Fibroblast of mammary gland (primary cell): ENCODE data around the gene PTPRE.

ENCODE experiments used
- DNase-seq: peaks from one replicate; pipeline ENCODE4 v3.0.0-alpha.2; 2010; ENCODE audit warnings: low read depth
- H3K4me3 ChIP-seq: 2 replicates; pipeline ENCODE4 v1.5.1; 2011; ENCODE audit warnings: low read depth, mild to moderate bottlenecking, low read length, moderate library complexity; ENCODE audit not compliant: control insufficient read depth
- TF ChIP-seq, protein P1 (sequence below): conservative IDR thresholded peaks from 2 replicates; pipeline ENCODE4 v1.5.1; 2011; ENCODE audit warnings: low read depth, low read length, inconsistent platforms; ENCODE audit not compliant: control insufficient read depth, insufficient read depth

The PTPRE gene

GRCh38 chr10:127897177-127897576, 9.7 kb upstream of the PTPRE start:
- TF ChIP-seq, protein P1, sequence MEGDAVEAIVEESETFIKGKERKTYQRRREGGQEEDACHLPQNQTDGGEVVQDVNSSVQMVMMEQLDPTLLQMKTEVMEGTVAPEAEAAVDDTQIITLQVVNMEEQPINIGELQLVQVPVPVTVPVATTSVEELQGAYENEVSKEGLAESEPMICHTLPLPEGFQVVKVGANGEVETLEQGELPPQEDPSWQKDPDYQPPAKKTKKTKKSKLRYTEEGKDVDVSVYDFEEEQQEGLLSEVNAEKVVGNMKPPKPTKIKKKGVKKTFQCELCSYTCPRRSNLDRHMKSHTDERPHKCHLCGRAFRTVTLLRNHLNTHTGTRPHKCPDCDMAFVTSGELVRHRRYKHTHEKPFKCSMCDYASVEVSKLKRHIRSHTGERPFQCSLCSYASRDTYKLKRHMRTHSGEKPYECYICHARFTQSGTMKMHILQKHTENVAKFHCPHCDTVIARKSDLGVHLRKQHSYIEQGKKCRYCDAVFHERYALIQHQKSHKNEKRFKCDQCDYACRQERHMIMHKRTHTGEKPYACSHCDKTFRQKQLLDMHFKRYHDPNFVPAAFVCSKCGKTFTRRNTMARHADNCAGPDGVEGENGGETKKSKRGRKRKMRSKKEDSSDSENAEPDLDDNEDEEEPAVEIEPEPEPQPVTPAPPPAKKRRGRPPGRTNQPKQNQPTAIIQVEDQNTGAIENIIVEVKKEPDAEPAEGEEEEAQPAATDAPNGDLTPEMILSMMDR, result no peak
- DNase-seq, result no peak
- no peak overlapping the region for H3K4me3 ChIP-seq

GRCh38 chr10:127899766-127900387, 7.0 kb upstream of the PTPRE start:
- TF ChIP-seq, protein P1, result no peak
- DNase-seq, result peak; percentile 41
- no peak overlapping the region for H3K4me3 ChIP-seq

DNA sequence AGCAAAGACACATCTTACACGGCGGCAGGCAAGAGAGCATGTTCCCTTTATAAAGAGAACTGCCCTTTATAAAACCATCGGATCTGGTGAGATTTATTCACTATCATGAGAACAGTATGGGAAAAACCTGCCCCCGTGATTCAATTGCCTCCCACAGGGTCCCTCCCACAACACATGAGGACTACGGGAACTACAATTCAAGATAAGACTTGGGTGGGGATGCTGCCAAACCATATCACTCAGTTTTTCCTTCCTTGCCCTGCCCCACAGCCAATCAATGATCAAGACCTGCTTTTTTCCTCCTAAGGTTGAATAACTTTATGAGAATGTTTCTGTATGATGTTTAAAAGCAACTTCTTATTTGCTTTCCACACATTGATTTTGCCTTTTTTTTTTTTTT, 3.1 kb upstream of the PTPRE start:
- DNase-seq, result no peak
- H3K4me3 ChIP-seq, result no peak overlapping the region
- TF ChIP-seq, protein P1, result no peak

DNA sequence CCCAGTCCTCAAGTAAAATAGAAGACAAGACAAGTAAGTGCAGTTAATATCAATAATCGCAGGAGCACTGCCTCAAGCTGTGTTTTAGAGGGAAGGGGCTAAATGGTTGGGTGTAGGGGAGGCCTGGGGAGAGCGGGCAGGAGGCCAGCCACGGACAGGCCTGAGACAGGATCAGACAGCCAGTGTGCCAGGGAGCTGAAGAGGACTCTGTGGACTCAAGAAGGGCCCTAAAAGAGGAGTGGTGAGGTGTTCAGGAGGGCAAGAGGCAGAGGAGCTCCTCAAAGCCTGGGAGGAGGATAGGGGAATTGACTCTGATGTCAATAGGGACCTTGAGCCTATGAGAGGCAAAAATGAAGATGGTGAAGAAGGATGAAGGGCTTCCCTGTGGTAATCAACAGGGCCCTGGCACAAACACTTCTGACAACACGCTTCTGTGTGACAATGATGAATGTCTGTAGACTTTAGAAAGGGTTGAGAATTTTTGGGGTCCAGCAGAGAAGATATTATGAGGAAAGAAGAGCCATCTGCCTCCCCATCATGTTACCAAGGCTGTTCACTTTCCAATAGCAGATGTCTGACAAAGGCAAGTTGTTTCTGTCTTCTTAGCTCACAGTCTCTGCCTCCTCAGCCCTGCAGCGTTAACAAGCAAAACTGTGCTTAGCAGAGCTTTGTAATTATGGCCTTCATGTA, 2.4 kb upstream of the PTPRE start:
- DNase-seq, result no peak
- TF ChIP-seq, protein P1, result no peak
- H3K4me3 ChIP-seq, result no peak overlapping the region

DNA sequence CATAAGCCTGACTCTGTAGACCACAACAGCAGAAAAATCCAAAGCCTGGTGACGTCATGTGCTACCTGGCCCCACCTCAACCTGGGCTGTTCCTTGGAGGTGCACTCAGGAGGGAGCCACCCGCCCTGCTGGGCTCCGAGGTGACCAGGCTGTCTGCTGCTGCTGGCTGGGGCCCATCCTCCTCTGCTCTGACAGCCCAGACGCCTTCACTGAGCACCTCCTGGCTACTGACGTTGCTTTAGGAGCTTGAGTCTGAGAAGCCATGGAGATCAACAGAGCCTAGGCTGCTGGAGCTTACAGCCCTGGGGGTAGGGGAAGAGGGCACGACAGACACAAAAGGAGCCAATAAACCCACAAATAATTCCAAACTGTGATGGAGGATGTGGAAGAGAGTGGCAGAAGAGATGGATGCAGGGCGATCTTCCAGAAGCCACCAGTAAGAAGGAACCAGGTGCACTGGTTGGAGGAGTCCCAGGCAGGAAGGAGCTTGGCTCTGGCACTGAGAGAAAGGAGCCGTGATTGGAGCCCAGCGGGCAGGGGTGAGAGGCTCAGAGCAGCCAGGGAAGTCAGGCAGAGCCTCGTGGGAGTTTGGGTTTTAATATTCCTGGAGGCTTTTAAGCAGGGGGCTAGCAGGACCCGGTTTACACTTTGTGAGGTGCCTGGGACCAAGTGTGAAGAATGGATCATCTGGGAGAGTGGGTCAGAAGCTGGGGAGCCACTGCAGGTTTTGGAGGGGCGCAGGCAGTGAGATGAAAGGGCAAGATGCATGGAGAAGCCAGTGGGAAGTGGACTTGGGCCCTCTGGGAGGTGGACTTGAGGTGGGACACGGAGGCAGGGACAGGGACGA, 1.7 kb upstream of the PTPRE start:
- TF ChIP-seq, protein P1, result no peak
- no peak overlapping the region for H3K4me3 ChIP-seq
- DNase-seq, result no peak

- no peak overlapping the region for H3K4me3 ChIP-seq
- DNase-seq, result no peak
- TF ChIP-seq, protein P1, result no peak
Measured at GRCh38 chr10:127905848-127906261, 1.0 kb upstream of the PTPRE start.
